ENCODE data around the gene LTBP4. TPM values are rescaled to one million over a fixed set of nuclear protein-coding genes. Genes with fewer than 3 reads are reported as not detected.

Gene LTBP4
- total and polyA plus RNA-seq, 2 of the 13 experiments (the other 11 are each of a cell fraction or from before 2014, with no cell fraction given): 0.86 to 2.3 TPM

GRCh38 chr19:40559394-40559793 lies 41.8 kb upstream of the LTBP4 start:
- Histone ChIP-seq H3K36me3 (replicated peaks in 1 of 2; ENCODE audit: control insufficient read depth in 1 of 2, insufficient read depth in 2 of 2, low read length in 2 of 2) (no peaks in the 10 kb centered on the region), H3K79me2 (ENCODE audit: insufficient read depth, low read length) (no peaks in the 10 kb centered on the region), H3K9me3 (ENCODE audit: low read length) (no peaks in the 10 kb centered on the region), H3K4me1 (ENCODE audit: insufficient read depth, low read length) (no peaks in the 10 kb centered on the region), H3K4me3 (replicated peaks in 1 of 3; ENCODE audit: insufficient read depth in 1 of 3, low read depth in 2 of 3, low read length in 3 of 3) (no peak overlapping the region), H3K27me3 (ENCODE audit: control insufficient read depth in 1 of 2, insufficient read depth in 2 of 2, low read length in 2 of 2) (peaks cover 10 to 39% of the 10 kb centered on the region in 2 experiments; a peak in 4 of 5 replicates), H3K27ac (ENCODE audit: extremely low read length, insufficient read depth, low read length) (no peak overlapping the region), H3K4me2 (ENCODE audit: low read depth, low read length) (no peak overlapping the region), H2AFZ (ENCODE audit: low read length) (no peak overlapping the region), H3K9ac (ENCODE audit: insufficient read depth, low read depth, low read length) (no peak overlapping the region), H4K20me1 (ENCODE audit: insufficient read depth, low read length) (no peaks in the 10 kb centered on the region)
- TF ChIP-seq ZNF644 (CRISPR knock-in tag; IDR thresholded peaks at IDR 0.05; ENCODE audit: low read depth): no peak
- no peak for TF ChIP-seq ZMAT5 (CRISPR knock-in tag; IDR thresholded peaks at IDR 0.05; ENCODE audit: borderline replicate concordance, low read depth)
- TF ChIP-seq ZNF589 (CRISPR knock-in tag; conservative IDR thresholded peaks at IDR 0.05): no peak
- TF ChIP-seq ZNF34 (CRISPR knock-in tag; IDR thresholded peaks at IDR 0.05; ENCODE audit: borderline replicate concordance): no peak
- TF ChIP-seq ZBTB7A (CRISPR knock-in tag; IDR thresholded peaks at IDR 0.05): no peak
- 0 out of 2 replicates have a peak, but pooled peaks have one; percentile 28 for TF ChIP-seq ZNF121 (CRISPR knock-in tag; IDR thresholded peaks at IDR 0.05)
- no TSS peak for BruUV-seq (replicated peaks)
- CTCF ChIA-PET (ENCODE audit: low intra/inter-chr PET ratio, low total read pairs): no interaction called here
- in situ Hi-C loops (cut with HindIII; ENCODE audit: extremely low pct_ligation_motif_present, low pct_unique_long_range_greater_than_20kb) (no loop called here), intact Hi-C loops (cut with micrococcal nuclease; ENCODE audit: unreplicated experiment) (no loop called here)
- no peak for FAIRE-seq
- ATAC-seq: no peak
- POLR2A ChIA-PET: no interaction called here
- no peak for DNase-seq (ENCODE audit: low spot score)
- WGBS (ENCODE audit: low lambda C conversion rate): 3% methylated on average over 3 of the region's 3 CpGs

- Histone ChIP-seq H3K27ac (ENCODE audit: extremely low read length, insufficient read depth, low read length) (no peak overlapping the region), H2AFZ (ENCODE audit: low read length) (no peak overlapping the region), H3K4me3 (replicated peaks in 1 of 3; ENCODE audit: insufficient read depth in 1 of 3, low read depth in 2 of 3, low read length in 3 of 3) (no peak overlapping the region), H3K9ac (ENCODE audit: insufficient read depth, low read depth, low read length) (no peak overlapping the region), H3K36me3 (replicated peaks in 1 of 2; ENCODE audit: control insufficient read depth in 1 of 2, insufficient read depth in 2 of 2, low read length in 2 of 2) (no peaks in the 10 kb centered on the region), H3K4me1 (ENCODE audit: insufficient read depth, low read length) (no peaks in the 10 kb centered on the region), H3K4me2 (ENCODE audit: low read depth, low read length) (no peak overlapping the region), H3K79me2 (ENCODE audit: insufficient read depth, low read length) (no peaks in the 10 kb centered on the region), H3K9me3 (ENCODE audit: low read length) (no peaks in the 10 kb centered on the region), H3K27me3 (ENCODE audit: control insufficient read depth in 1 of 2, insufficient read depth in 2 of 2, low read length in 2 of 2) (peaks cover 8 to 34% of the 10 kb centered on the region in 2 experiments; a peak in 4 of 5 replicates), H4K20me1 (ENCODE audit: insufficient read depth, low read length) (no peaks in the 10 kb centered on the region)
- in situ Hi-C loops (cut with HindIII; ENCODE audit: extremely low pct_ligation_motif_present, low pct_unique_long_range_greater_than_20kb) (no loop called here), intact Hi-C loops (cut with micrococcal nuclease; ENCODE audit: unreplicated experiment) (no loop called here)
- no peak for TF ChIP-seq RFXAP (CRISPR knock-in tag; IDR thresholded peaks at IDR 0.05; ENCODE audit: borderline replicate concordance)
- ATAC-seq (peak; percentile 36; the same call in 1 of the 3 replicates), DNase-seq (ENCODE audit: low spot score) (no peak), FAIRE-seq (no peak)
- POLR2A ChIA-PET: no interaction called here
- no TSS peak for BruUV-seq (replicated peaks)
- CTCF ChIA-PET (ENCODE audit: low intra/inter-chr PET ratio, low total read pairs): no interaction called here
- 50% methylated on average over 4 of the region's 20 CpGs for WGBS (ENCODE audit: low lambda C conversion rate)
Measured at GRCh38 chr19:40560092-40560507, 41.1 kb upstream of the LTBP4 start.

All from HepG2 (cell line).